MM.1S (cell line): Measurements from ENCODE around the gene EXOC6.

Experiments used
- CTCF ChIP-seq: fragments of 300-600 bp; sonication (generic); IDR thresholded peaks from 2 replicates; pipeline ENCODE4 v1.5.1; 2016; ENCODE audit warnings: antibody characterized with exemption, low read length, mixed read lengths
- EZH2 ChIP-seq: fragments of 300-600 bp; sonication (generic); optimal IDR thresholded peaks from 2 replicates; pipeline ENCODE3; 2017; ENCODE audit warnings: low read depth, mild to moderate bottlenecking, antibody characterized with exemption, low read length, mixed read lengths

- TF ChIP-seq EZH2 (no peak), CTCF (no peak)
Measured at GRCh38 chr10:93074597-93075368, 226.5 kb downstream of the EXOC6 start.
